GM12878 (cell line): ENCODE measurements around the gene ULBP1. TPM values are rescaled to one million over a fixed set of nuclear protein-coding genes. Genes with fewer than 3 reads are reported as not detected.

Experiments
- ATAC-seq: fragments of 200-7000 bp; cut with Tn5 transposase; 3 replicates; pipeline ENCODE4 v1.9.1; 2020; ENCODE audit warnings: mild to moderate bottlenecking, moderate library complexity
- BruUV-seq: library from RNA; stranded (reverse); fragments of 400-500 nt; replicated peaks from 2 replicates; lab custom pipeline; 2021; lab: Mats Ljungman, UMichigan
- CTCF ChIA-PET: fragments of 300-600 bp; sonication (Branson Sonifier 250); formaldehyde crosslinking; extraction: SDS; loops from one replicate; lab custom pipeline; 2021; ENCODE audit warnings: inconsistent platforms; lab: Yijun Ruan, JAX
- POLR2A ChIA-PET: fragments of 350-600 bp; formaldehyde crosslinking; extraction: SDS; loops from one replicate; lab custom pipeline; 2021; ENCODE audit warnings: inconsistent platforms; lab: Charles Lee
- RAD21 ChIA-PET: fragments of 300-600 bp; sonication (Branson Sonifier 250); formaldehyde crosslinking; loops from one replicate; lab custom pipeline; 2023; ENCODE audit warnings: antibody characterized with exemption; ENCODE audit not compliant: unreplicated experiment; lab: Charles Lee
- SMC1A ChIA-PET: fragments of 300-600 bp; sonication (Branson Sonifier 250); formaldehyde crosslinking; loops from one replicate; lab custom pipeline; 2023; ENCODE audit not compliant: unreplicated experiment, uncharacterized antibody; lab: Charles Lee
- DNase-seq: peaks from one replicate; pipeline ENCODE4 v3.0.0-alpha.2; 2011; ENCODE audit warnings: low read depth, low spot score
- FAIRE-seq: peaks from 3 replicates; lab custom pipeline; 2011; peaks lifted over from hg19 to GRCh38; lab: Jason Lieb, UNC
- H2AFZ ChIP-seq: 2 replicates; pipeline ENCODE4 v1.6.0; 2011; ENCODE audit warnings: low read depth, low read length, control low read depth; ENCODE audit not compliant: control insufficient read depth
- H3K27ac ChIP-seq: 2 replicates; pipeline ENCODE4 v1.5.1; 2011; ENCODE audit warnings: control low read depth; ENCODE audit not compliant: control insufficient read depth, insufficient read depth
- H3K27me3 ChIP-seq, 2 experiments: replicated peaks in 1 of 2; 2 replicates each; pipeline versions ENCODE4 v1.6.0 to v1.6.1; 2011; ENCODE audit warnings: low read length in 1 of 2; ENCODE audit not compliant: control insufficient read depth in 2 of 2, insufficient read depth in 2 of 2
- H3K36me3 ChIP-seq, 2 experiments: 2 replicates each; pipeline ENCODE4 v1.5.1; 2011; ENCODE audit warnings: low read length in 1 of 2; ENCODE audit not compliant: control insufficient read depth in 2 of 2, insufficient read depth in 2 of 2
- H3K4me1 ChIP-seq: 2 replicates; pipeline ENCODE4 v1.6.1; 2011; ENCODE audit warnings: mild to moderate bottlenecking, low read length, moderate library complexity, mixed read lengths; ENCODE audit not compliant: control insufficient read depth, insufficient read depth
- H3K4me2 ChIP-seq: 2 replicates; pipeline ENCODE4 v1.6.0; 2011; ENCODE audit warnings: control low read depth; ENCODE audit not compliant: control insufficient read depth, insufficient read depth
- H3K4me3 ChIP-seq: fragments of 200-600 bp; sonication (generic); 2 replicates; pipeline ENCODE4 v1.5.1; 2016
- H3K79me2 ChIP-seq: 2 replicates; pipeline ENCODE4 v1.6.0; 2011; ENCODE audit warnings: low read length; ENCODE audit not compliant: control insufficient read depth, insufficient read depth
- H3K9ac ChIP-seq: 2 replicates; pipeline ENCODE4 v1.8.0; 2011; ENCODE audit warnings: low read length, control low read depth, mixed read lengths; ENCODE audit not compliant: control insufficient read depth, insufficient read depth
- H3K9me3 ChIP-seq: replicated peaks from 3 replicates; pipeline ENCODE4 v1.5.1; 2011; ENCODE audit warnings: mild to moderate bottlenecking, low read length; ENCODE audit not compliant: control insufficient read depth, insufficient read depth
- H4K20me1 ChIP-seq: 2 replicates; pipeline ENCODE4 v1.6.0; 2011; ENCODE audit not compliant: control insufficient read depth, insufficient read depth
- BCLAF1 ChIP-seq: fragments of 450-650 bp; IDR thresholded peaks from 2 replicates; pipeline ENCODE4 v1.6.1; 2017; ENCODE audit warnings: antibody characterized with exemption, mild to moderate bottlenecking, moderate library complexity
- CEBPZ ChIP-seq: fragments of 150-350 bp; IDR thresholded peaks from 2 replicates; pipeline ENCODE4 v1.6.1; 2016; ENCODE audit warnings: low read depth, low read length
- CHD2 ChIP-seq: IDR thresholded peaks from 2 replicates; pipeline ENCODE4 v1.6.1; 2011; ENCODE audit warnings: low read depth, low read length, improper control_type of control experiment, borderline replicate concordance
- HDAC6 ChIP-seq: fragments of 200-600 bp; sonication (generic); IDR thresholded peaks from one replicate; pipeline ENCODE4 v1.8.0; 2017; ENCODE audit warnings: antibody characterized with exemption; ENCODE audit not compliant: unreplicated experiment
- IRF4 ChIP-seq: IDR thresholded peaks from 2 replicates; pipeline ENCODE4 v1.6.1; 2011; ENCODE audit warnings: low read depth, low read length
- IRF5 ChIP-seq: fragments of 450-650 bp; IDR thresholded peaks from 2 replicates; pipeline ENCODE4 v1.6.1; 2017; ENCODE audit warnings: borderline replicate concordance
- JUND ChIP-seq: IDR thresholded peaks from 2 replicates; pipeline ENCODE4 v1.6.1; 2012; ENCODE audit warnings: low read depth, mild to moderate bottlenecking, low read length, improper control_type of control experiment, moderate library complexity
- KLF5 ChIP-seq: fragments of 450-650 bp; IDR thresholded peaks from 2 replicates; pipeline ENCODE4 v1.6.1; 2014; ENCODE audit warnings: mild to moderate bottlenecking; ENCODE audit not compliant: partially characterized antibody
- NFXL1 ChIP-seq: fragments of 450-650 bp; IDR thresholded peaks from 2 replicates; pipeline ENCODE4 v1.6.1; 2017; ENCODE audit warnings: antibody characterized with exemption, mild to moderate bottlenecking, borderline replicate concordance
- ZBED1 ChIP-seq: IDR thresholded peaks from 2 replicates; pipeline ENCODE4 v1.6.1; 2016; ENCODE audit warnings: borderline replicate concordance
- WGBS: methylation state at CpG from one replicate; pipeline ENCODE4 v1.1.6; 2016; ENCODE audit warnings: low lambda C conversion rate; ENCODE audit not compliant: insufficient replicate concordance, insufficient coverage; ENCODE audit errors: missing lambda C conversion rate; 5-methylcytosine and 5-hydroxymethylcytosine counted together
- in situ Hi-C: fragments of 300-500 bp; cut with MboI; formaldehyde crosslinking; loops from 9 replicates; pipeline ENCODE4 v1.14.3; 2018; ENCODE audit warnings: mixed read lengths
- intact Hi-C: fragments of 100-400 bp; cut with micrococcal nuclease; formaldehyde crosslinking; loops from one replicate; pipeline ENCODE4 v1.14.2; 2022; ENCODE audit not compliant: unreplicated experiment
- polyA plus RNA-seq, 11 experiments: library from polyadenylated mRNA; depleted of rRNA in 4 of 11; unstranded in 6 of 11; stranded (reverse) in 5 of 11; fragments of >200 nt; fragmentation: Nextera tagmentation in 4 of 11; fragmentation: Illumina TruSeq in 1 of 11; extraction: Ambion mirVana in 4 of 11; extraction: Trizol in 1 of 11; gene quantifications; 1 replicate in 1 of 11; 2 replicates in 10 of 11; pipeline versions ENCODE4 v1.2.1 to v1.2.3, GENCODE V29; 2011 to 2016; ENCODE audit warnings: inconsistent platforms in 2 of 11, missing spikeins in 2 of 11, low read depth in 1 of 11
- total RNA-seq, 4 experiments: library from RNA; depleted of rRNA in 3 of 4; stranded (reverse); fragments of >200 nt in 3 of 4; fragmentation: Illumina TruSeq in 1 of 4; extraction: Trizol in 1 of 4; gene quantifications; 2 replicates each; pipeline versions ENCODE4 v1.2.1 to v1.2.3, GENCODE V29; 2013 to 2021

Gene ULBP1
- total and polyA plus RNA-seq, 10 of the 15 experiments (the other 5 are each of a cell fraction or from before 2014, with no cell fraction given): 0.02 to 0.12 (median 0.04) TPM; not detected in 7

GRCh38 chr6:149940672-149940982 lies 23.1 kb upstream of the ULBP1 start:
- Histone ChIP-seq H3K79me2 (no peaks in the 10 kb centered on the region), H3K4me1 (peaks cover 16% of the 10 kb centered on the region), H4K20me1 (no peaks in the 10 kb centered on the region; the same call in 1 of the 2 replicates), H3K4me2 (no peak overlapping the region), H3K9me3 (no peaks in the 10 kb centered on the region; the same call in 2 of the 3 replicates), H3K9ac (no peak overlapping the region), H2AFZ (no peak overlapping the region), H3K27me3 (peaks cover 7 to 8% of the 10 kb centered on the region in 2 experiments; a peak in 3 of 4 replicates), H3K36me3 (no peaks in the 10 kb centered on the region), H3K4me3 (no peak overlapping the region), H3K27ac (no peak overlapping the region)
- in situ Hi-C loops (no loop called here), intact Hi-C loops (no loop called here)
- no peak for ATAC-seq
- no TSS peak for BruUV-seq
- ChIA-PET SMC1A (interaction anchor here (0.6 to 1.3 kb wide), 3 partner anchors 21 to 221 kb away, joined by 3 read pairs; no protein-coding TSS in a partner anchor), POLR2A (no interaction called here), CTCF (interaction anchor here (0.7 to 1.3 kb wide), 2 partner anchors 66 to 76 kb away, joined by 3 to 8 read pairs; no protein-coding TSS in a partner anchor), RAD21 (interaction anchor here (1.1 kb wide), 1 partner anchor 76 kb away, joined by 3 read pairs; no protein-coding TSS in a partner anchor)
- no peak for FAIRE-seq
- no peak for DNase-seq
- no peak for TF ChIP-seq KLF5
- TF ChIP-seq JUND: no peak
- no peak for TF ChIP-seq ZBED1
- no peak for TF ChIP-seq IRF4
- no peak for TF ChIP-seq CHD2
- TF ChIP-seq BCLAF1: no peak
- TF ChIP-seq HDAC6: no peak
- no peak for TF ChIP-seq NFXL1
- TF ChIP-seq IRF5: no peak
- TF ChIP-seq CEBPZ: no peak
- 28% methylated on average over 6 of the region's 6 CpGs for WGBS
